A673 (cell line): Measurements from ENCODE around the gene CD4. TPM values are rescaled to one million over a fixed set of nuclear protein-coding genes. Genes with fewer than 3 reads are reported as not detected.

Source experiments
- BruUV-seq: library from RNA; stranded (reverse); fragments of 400-500 nt; replicated peaks from 2 replicates; lab custom pipeline; 2021; lab: Mats Ljungman, UMichigan
- CTCF ChIA-PET: fragments of 300-600 bp; sonication (Branson Sonifier 250); formaldehyde crosslinking; loops from one replicate; lab custom pipeline; 2022; ENCODE audit warnings: antibody characterized with exemption; lab: Charles Lee
- POLR2A ChIA-PET: fragments of 300-600 bp; sonication (Branson Sonifier 250); formaldehyde crosslinking; loops from one replicate; lab custom pipeline; 2022; ENCODE audit warnings: antibody characterized with exemption; ENCODE audit not compliant: low non-redundant PET; lab: Charles Lee
- DNase-seq: peaks from one replicate; pipeline ENCODE4 v3.0.0-alpha.2; 2015; ENCODE audit warnings: low spot score
- H3K27ac ChIP-seq: fragments of 200-600 bp; sonication (generic); 2 replicates; pipeline ENCODE4 v1.5.1; 2016; ENCODE audit warnings: mixed run types, low read depth, mild to moderate bottlenecking, mixed read lengths, antibody characterized with exemption, low read length; ENCODE audit not compliant: poor library complexity, severe bottlenecking
- H3K27me3 ChIP-seq: fragments of 200-600 bp; sonication (generic); replicated peaks from 2 replicates; pipeline ENCODE4 v1.6.1; 2017; ENCODE audit warnings: mixed run types, low read depth, mild to moderate bottlenecking, mixed read lengths, antibody characterized with exemption, low read length; ENCODE audit not compliant: insufficient read depth, poor library complexity
- H3K36me3 ChIP-seq: fragments of 200-600 bp; sonication (generic); 2 replicates; pipeline ENCODE4 v1.6.1; 2016; ENCODE audit warnings: mixed run types, mild to moderate bottlenecking, mixed read lengths, antibody characterized with exemption, low read length; ENCODE audit not compliant: insufficient read depth, poor library complexity, severe bottlenecking
- H3K4me1 ChIP-seq: fragments of 200-600 bp; sonication (generic); 2 replicates; pipeline ENCODE4 v1.6.1; 2017; ENCODE audit warnings: mixed run types, mild to moderate bottlenecking, mixed read lengths, antibody characterized with exemption, low read length; ENCODE audit not compliant: insufficient read depth, poor library complexity, severe bottlenecking
- H3K4me3 ChIP-seq: fragments of 200-600 bp; sonication (generic); 2 replicates; pipeline ENCODE4 v1.5.1; 2016; ENCODE audit warnings: low read depth, mixed run types, mild to moderate bottlenecking, mixed read lengths, low read length; ENCODE audit not compliant: poor library complexity, severe bottlenecking
- H3K9me3 ChIP-seq: fragments of 200-600 bp; sonication (generic); 2 replicates; pipeline ENCODE4 v1.6.1; 2016; ENCODE audit warnings: mixed run types, low read depth, mild to moderate bottlenecking, mixed read lengths, antibody characterized with exemption, low read length; ENCODE audit not compliant: poor library complexity, severe bottlenecking
- CTCF ChIP-seq: fragments of 300-800, 200-600 bp; sonication (generic); conservative IDR thresholded peaks from 2 replicates; pipeline ENCODE4 v1.5.1; 2017; ENCODE audit warnings: low read depth, mild to moderate bottlenecking, antibody characterized with exemption, low read length, moderate library complexity, mixed read lengths
- EZH2 ChIP-seq: fragments of 200-600 bp; sonication (generic); IDR thresholded peaks from 2 replicates; pipeline ENCODE4 v1.6.1; 2017; ENCODE audit warnings: borderline replicate concordance, low read depth, mild to moderate bottlenecking, mixed read lengths, antibody characterized with exemption, low read length; ENCODE audit not compliant: poor library complexity, severe bottlenecking
- intact Hi-C: fragments of 100-400 bp; cut with micrococcal nuclease; formaldehyde crosslinking; loops from one replicate; pipeline ENCODE4 v1.10.0; 2022; ENCODE audit not compliant: unreplicated experiment
- total RNA-seq: library from RNA; stranded (reverse); gene quantifications from 2 replicates; pipeline ENCODE4 v1.2.3, GENCODE V29; 2021

CD4 gene
- total RNA-seq, 1 experiment from 2014 or later = not detected

GRCh38 chr12:6860942-6861341, 71.6 kb downstream of the CD4 start:
- POLR2A ChIA-PET = no interaction called here
- no TSS peak for BruUV-seq

GRCh38 chr12:6861391-6861790, 72.1 kb downstream of the CD4 start:
- DNase-seq = no peak
- H3K27ac ChIP-seq = no peak overlapping the region
- no TSS peak for BruUV-seq
- no peaks in the 10 kb centered on the region for H3K27me3 ChIP-seq
- H3K4me3 ChIP-seq = no peak overlapping the region
- intact Hi-C loops = no loop called here
- peaks cover 84% of the 10 kb centered on the region for H3K36me3 ChIP-seq
- ChIA-PET CTCF (interaction anchor here (0.6 to 0.7 kb wide), 2 partner anchors 50 to 202 kb away, joined by 4 to 7 read pairs; no protein-coding TSS in a partner anchor), POLR2A (no interaction called here)
- no peak for TF ChIP-seq CTCF
- no peak for TF ChIP-seq EZH2
- H3K4me1 ChIP-seq = peaks cover 5% of the 10 kb centered on the region
- no peaks in the 10 kb centered on the region for H3K9me3 ChIP-seq

More at GRCh38 chr12:6860942-6861341, 71.6 kb downstream of the CD4 start:
- DNase-seq = no peak
- no peak overlapping the region for H3K4me3 ChIP-seq
- H3K9me3 ChIP-seq = no peaks in the 10 kb centered on the region
- peaks cover under 1% of the 10 kb centered on the region for H3K4me1 ChIP-seq
- TF ChIP-seq CTCF = no peak
- TF ChIP-seq EZH2 = no peak
- peaks cover 86% of the 10 kb centered on the region for H3K36me3 ChIP-seq
- CTCF ChIA-PET = interaction anchor here (0.6 to 0.7 kb wide), 2 partner anchors 49 to 203 kb away, joined by 4 to 7 read pairs; no protein-coding TSS in a partner anchor
- no peaks in the 10 kb centered on the region for H3K27me3 ChIP-seq
- intact Hi-C loops = no loop called here
- no peak overlapping the region for H3K27ac ChIP-seq

- POLR2A ChIA-PET = no interaction called here
- Histone ChIP-seq H3K4me3 (no peak overlapping the region), H3K36me3 (peaks cover 67% of the 10 kb centered on the region), H3K27ac (no peak overlapping the region), H3K27me3 (no peaks in the 10 kb centered on the region), H3K4me1 (peaks cover 12% of the 10 kb centered on the region), H3K9me3 (no peaks in the 10 kb centered on the region)
- BruUV-seq = no TSS peak
- TF ChIP-seq CTCF (no peak), EZH2 (no peak)
- intact Hi-C loops = no loop called here
- CTCF ChIA-PET = no interaction called here
- DNase-seq = no peak
Measured at GRCh38 chr12:6863033-6863432, 73.7 kb downstream of the CD4 start.
